Activated T-cell treated with anti-CD3 and anti-CD28 coated beads, Interleukin-2, amount 50 U/mL, for 4 hours (primary cell): Measurements from ENCODE around the gene MOB1A. TPM values are rescaled to one million over a fixed set of nuclear protein-coding genes. Genes with fewer than 3 reads are reported as not detected.

Source experiments
- ATAC-seq, 2 donors: fragments of 200-7000 bp; cut with Tn5 transposase; one replicate each; pipeline ENCODE4 v1.10.0; 2021
- DNase-seq: peaks from one replicate; pipeline ENCODE4 v3.0.0-alpha.2; 2020
- H3K27me3 Mint-ChIP-seq: one replicate; pipeline ENCODE4 v1.8.0; 2021; ENCODE audit warnings: low read depth, mixed read lengths
- H3K36me3 Mint-ChIP-seq: one replicate; pipeline ENCODE4 v1.8.0; 2022; ENCODE audit warnings: mixed read lengths; ENCODE audit not compliant: insufficient read depth
- H3K4me1 Mint-ChIP-seq: one replicate; pipeline ENCODE4 v1.8.0; 2021; ENCODE audit warnings: low read depth, mixed read lengths
- H3K4me3 Mint-ChIP-seq: one replicate; pipeline ENCODE4 v1.8.0; 2021; ENCODE audit warnings: mild to moderate bottlenecking, moderate library complexity, mixed read lengths
- H3K9me3 Mint-ChIP-seq: one replicate; pipeline ENCODE4 v1.8.0; 2021; ENCODE audit warnings: mixed read lengths
- total RNA-seq, 3 donors: library from RNA; stranded (reverse); gene quantifications; one replicate each; pipeline ENCODE4 v1.2.1, GENCODE V29; 2021

The MOB1A gene
- total RNA-seq, 3 donors from 2014 or later: 171 to 175 (median 173) TPM

DNA sequence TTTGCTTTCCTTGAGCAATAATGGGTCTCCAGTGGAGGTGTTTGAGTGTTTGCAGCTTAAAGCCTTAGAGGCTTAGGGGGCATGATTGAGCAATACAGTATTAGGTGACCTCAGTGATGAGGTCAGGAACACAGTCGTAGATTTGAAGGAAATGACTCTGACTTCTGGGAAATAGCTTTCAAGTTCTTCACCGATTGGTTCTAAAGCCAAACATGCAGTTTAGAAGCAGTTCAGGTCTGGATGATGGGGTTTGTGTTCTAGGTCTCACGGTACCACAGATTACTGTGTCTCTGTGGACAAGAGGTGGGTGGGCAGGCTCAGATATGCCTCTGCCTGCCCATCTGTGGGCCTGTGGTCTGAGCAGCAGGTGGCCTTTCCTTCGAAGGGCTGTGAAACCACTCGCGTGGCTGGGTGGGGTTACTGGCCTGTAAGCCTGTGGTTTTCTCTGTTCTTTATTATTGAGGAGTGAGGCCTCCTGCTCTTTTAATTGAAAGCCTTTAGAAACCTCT, 27.6 kb upstream of the MOB1A start:
- H3K9me3 Mint-ChIP-seq: no peaks in the 10 kb centered on the region
- DNase-seq (no peak), ATAC-seq (peak; percentile 82 to 83)
- peaks cover 66% of the 10 kb centered on the region for H3K4me1 Mint-ChIP-seq
- H3K36me3 Mint-ChIP-seq: peaks cover 45% of the 10 kb centered on the region
- H3K27me3 Mint-ChIP-seq: no peaks in the 10 kb centered on the region
- peak overlapping the region; percentile 73 for H3K4me3 Mint-ChIP-seq

DNA sequence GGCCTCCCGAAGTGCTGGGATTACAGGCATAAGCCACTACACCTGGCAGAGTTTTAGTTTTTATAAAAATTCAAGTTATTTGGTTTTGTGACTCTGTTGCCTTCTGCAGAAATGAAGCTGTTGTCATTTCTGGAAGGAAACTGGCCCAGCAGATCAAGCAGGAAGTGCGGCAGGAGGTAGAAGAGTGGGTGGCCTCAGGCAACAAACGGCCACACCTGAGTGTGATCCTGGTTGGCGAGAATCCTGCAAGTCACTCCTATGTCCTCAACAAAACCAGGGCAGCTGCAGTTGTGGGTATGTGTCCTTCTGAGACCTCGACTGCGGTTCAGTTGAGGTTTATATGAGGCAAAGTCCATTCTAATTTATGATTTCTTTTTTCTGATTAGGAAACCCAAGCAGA, 26.9 kb upstream of the MOB1A start:
- Mint-ChIP-seq H3K36me3 (peaks cover 48% of the 10 kb centered on the region), H3K9me3 (no peaks in the 10 kb centered on the region)

DNA sequence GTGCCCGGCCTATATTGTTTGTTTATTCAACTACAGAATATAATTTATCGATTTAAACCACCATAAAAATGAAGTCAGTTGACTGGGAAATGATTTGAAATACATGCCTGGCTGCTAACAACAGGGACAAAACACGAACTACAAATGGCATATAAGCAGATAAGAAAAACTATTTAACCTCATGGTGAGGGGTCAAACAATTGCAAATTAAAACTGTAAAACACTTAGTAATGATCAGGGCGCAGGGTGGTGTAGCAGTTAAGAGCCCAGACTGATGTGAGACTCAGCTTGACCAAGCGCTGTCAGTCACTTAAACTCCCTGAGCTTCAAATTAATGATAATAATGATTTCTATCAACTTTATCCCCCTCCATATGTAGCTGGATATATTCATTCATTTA, 26.4 kb upstream of the MOB1A start:
- no peak for DNase-seq
- Mint-ChIP-seq H3K27me3 (no peaks in the 10 kb centered on the region), H3K4me1 (peaks cover 73% of the 10 kb centered on the region), H3K36me3 (peaks cover 50% of the 10 kb centered on the region), H3K4me3 (peak overlapping the region; percentile 73), H3K9me3 (no peaks in the 10 kb centered on the region)
- no peak for ATAC-seq

More for the DNA sequence above, 26.9 kb upstream of the MOB1A start:
- Mint-ChIP-seq H3K4me1 (peaks cover 70% of the 10 kb centered on the region), H3K27me3 (no peaks in the 10 kb centered on the region), H3K4me3 (peak overlapping the region; percentile 73)
- peak; percentile 23 to 31 for ATAC-seq
- no peak for DNase-seq

GRCh38 chr2:74204436-74204835, 25.8 kb upstream of the MOB1A start:
- ATAC-seq (no peak), DNase-seq (no peak)
- H3K36me3 Mint-ChIP-seq: peaks cover 54% of the 10 kb centered on the region
- no peaks in the 10 kb centered on the region for H3K27me3 Mint-ChIP-seq
- H3K4me3 Mint-ChIP-seq: peak overlapping the region; percentile 38
- no peaks in the 10 kb centered on the region for H3K9me3 Mint-ChIP-seq
- peaks cover 70% of the 10 kb centered on the region for H3K4me1 Mint-ChIP-seq

DNA sequence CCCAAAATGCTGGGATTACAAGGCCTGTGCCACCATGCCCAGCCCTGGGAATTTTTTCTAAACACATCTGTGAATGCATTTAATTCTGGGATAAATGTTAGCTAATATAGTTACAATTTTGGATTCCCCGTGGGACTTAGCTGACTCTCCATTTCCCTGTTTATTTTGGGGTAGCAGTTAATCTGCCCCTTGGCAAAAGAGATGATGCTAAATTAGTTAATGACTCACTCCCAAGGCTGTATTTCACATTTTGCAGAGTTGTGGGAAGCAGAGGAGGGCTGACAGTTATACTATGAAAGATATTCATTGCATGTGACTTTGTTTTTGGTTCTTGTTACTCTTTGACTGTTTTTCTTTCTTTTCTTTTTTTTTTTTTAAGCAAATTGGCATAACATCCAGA, 22.9 kb upstream of the MOB1A start:
- no peak for ATAC-seq
- Mint-ChIP-seq H3K36me3 (peaks cover 44% of the 10 kb centered on the region), H3K27me3 (no peaks in the 10 kb centered on the region), H3K9me3 (no peaks in the 10 kb centered on the region), H3K4me1 (peaks cover 62% of the 10 kb centered on the region), H3K4me3 (peak overlapping the region; percentile 95)
- no peak for DNase-seq

DNA sequence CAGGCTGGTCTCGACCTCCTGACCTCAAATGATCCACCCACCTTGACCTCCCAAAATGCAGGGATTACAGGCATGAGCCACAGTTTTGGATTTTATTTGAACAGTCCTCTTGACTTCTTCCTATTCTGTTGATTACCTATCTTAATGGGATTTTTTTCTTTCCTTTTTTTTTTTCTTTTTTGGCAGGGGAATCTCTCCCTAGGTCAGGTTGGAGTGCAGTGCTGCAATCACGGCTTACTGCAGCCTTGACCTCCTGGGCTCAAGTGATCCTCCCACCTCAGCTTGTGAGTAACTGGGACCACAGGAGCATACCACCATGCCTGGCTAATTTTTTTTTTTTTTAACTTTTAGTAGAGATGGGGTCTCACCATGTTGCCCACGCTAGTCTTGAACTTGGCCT, 22.5 kb upstream of the MOB1A start:
- H3K9me3 Mint-ChIP-seq: no peaks in the 10 kb centered on the region
- DNase-seq: no peak
- peaks cover 40% of the 10 kb centered on the region for H3K36me3 Mint-ChIP-seq
- H3K27me3 Mint-ChIP-seq: no peaks in the 10 kb centered on the region
- H3K4me1 Mint-ChIP-seq: peaks cover 58% of the 10 kb centered on the region
- no peak for ATAC-seq
- peak overlapping the region; percentile 95 for H3K4me3 Mint-ChIP-seq

DNA sequence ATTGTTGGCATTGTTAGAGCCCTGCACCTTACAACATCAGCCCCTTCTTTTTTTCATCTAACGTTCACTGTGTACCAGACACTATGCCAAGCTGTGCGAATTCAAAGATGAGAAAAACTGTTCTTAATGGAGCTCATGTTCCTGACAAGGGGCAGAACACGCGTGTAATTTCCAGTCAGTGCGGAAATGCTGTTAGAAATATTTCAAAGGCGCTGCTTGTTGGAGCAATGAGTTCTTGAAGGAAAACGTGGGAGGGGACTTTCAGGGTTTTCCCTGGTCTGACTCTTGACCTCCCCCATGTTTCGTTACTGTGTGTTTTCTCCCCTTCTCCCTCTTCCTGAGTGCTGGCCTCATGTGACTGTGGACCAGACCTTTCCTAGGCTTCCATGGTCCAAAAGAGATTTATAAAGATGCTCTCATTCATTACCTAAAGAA, 21.2 kb upstream of the MOB1A start:
- no peak for ATAC-seq
- peak overlapping the region; percentile 95 for H3K4me3 Mint-ChIP-seq
- no peak for DNase-seq
- peaks cover 45% of the 10 kb centered on the region for H3K4me1 Mint-ChIP-seq
- H3K36me3 Mint-ChIP-seq: peaks cover 30% of the 10 kb centered on the region
- H3K9me3 Mint-ChIP-seq: no peaks in the 10 kb centered on the region
- H3K27me3 Mint-ChIP-seq: no peaks in the 10 kb centered on the region

DNA sequence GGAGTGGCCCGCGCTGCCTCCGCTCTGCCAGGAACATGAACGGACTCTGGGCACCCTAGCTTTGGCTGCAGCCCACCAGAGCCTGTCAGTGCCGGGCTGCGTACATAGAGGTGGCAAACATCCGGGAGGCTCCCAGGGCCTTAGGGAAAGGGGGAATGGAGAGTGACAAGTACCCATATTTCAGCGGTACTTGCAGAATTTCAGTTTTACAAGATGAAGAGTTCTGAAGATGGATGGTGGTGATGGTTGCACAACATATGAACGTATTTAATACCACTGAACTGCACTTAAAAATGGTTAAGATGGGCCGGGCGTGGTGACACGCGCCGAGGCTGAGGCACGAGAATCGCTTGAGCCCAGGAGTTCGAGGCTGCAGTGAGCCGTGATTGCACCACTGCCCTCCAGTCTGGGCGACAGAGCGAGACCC, 20.6 kb upstream of the MOB1A start:
- Mint-ChIP-seq H3K4me1 (peaks cover 39% of the 10 kb centered on the region), H3K36me3 (peaks cover 25% of the 10 kb centered on the region), H3K27me3 (no peaks in the 10 kb centered on the region), H3K9me3 (no peaks in the 10 kb centered on the region), H3K4me3 (peak overlapping the region; percentile 95)
- ATAC-seq (no peak), DNase-seq (no peak)

GRCh38 chr2:74198461-74199274, 20.0 kb upstream of the MOB1A start, which contains the start of gene MTHFD2:
MTHFD2 (plus strand) TSS chr2:74198615; CDS start chr2:74198642, 27 bp downstream.
- DNase-seq: peak; percentile 90

GRCh38 chr2:74198023-74198460, 19.4 kb upstream of the MOB1A start:
- DNase-seq (no peak), ATAC-seq (no peak)
- Mint-ChIP-seq H3K4me1 (peaks cover 29% of the 10 kb centered on the region), H3K27me3 (no peaks in the 10 kb centered on the region), H3K9me3 (no peaks in the 10 kb centered on the region), H3K4me3 (peak overlapping the region; percentile 95), H3K36me3 (peaks cover 22% of the 10 kb centered on the region)

More at GRCh38 chr2:74198461-74199274, 20.0 kb upstream of the MOB1A start, which contains the start of gene MTHFD2:
- ATAC-seq: peak; percentile 88 to 91
- Mint-ChIP-seq H3K4me3 (peak within 1 kb of the TSS; percentile 95), H3K36me3 (peaks cover 24% of the 10 kb centered on the region), H3K27me3 (no peaks in the 10 kb centered on the region), H3K4me1 (peaks cover 34% of the 10 kb centered on the region), H3K9me3 (no peaks in the 10 kb centered on the region)

DNA sequence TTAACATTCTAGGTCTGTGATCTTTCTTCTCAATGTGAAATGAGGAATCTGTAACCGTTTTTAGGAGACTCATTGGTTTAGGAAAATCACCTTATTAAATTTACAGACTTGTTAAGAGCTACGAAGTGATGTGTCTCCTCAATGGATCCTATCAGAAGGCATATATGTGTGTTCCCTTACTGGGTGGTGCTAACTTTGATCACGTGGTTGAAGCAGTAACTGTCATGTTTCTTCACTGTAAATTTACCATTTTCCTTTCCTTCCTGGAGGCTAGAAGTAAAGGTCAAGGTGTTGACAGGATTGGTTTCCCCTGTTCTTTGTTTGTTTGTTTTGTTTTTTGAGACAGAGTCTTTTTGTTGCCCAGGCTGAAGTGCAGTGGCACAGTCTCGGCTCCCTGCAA, 18.4 kb upstream of the MOB1A start:
- H3K36me3 Mint-ChIP-seq: peaks cover 22% of the 10 kb centered on the region
- H3K4me3 Mint-ChIP-seq: no peak overlapping the region
- ATAC-seq (no peak), DNase-seq (no peak)
- no peaks in the 10 kb centered on the region for H3K9me3 Mint-ChIP-seq
- H3K27me3 Mint-ChIP-seq: no peaks in the 10 kb centered on the region
- H3K4me1 Mint-ChIP-seq: peaks cover 24% of the 10 kb centered on the region

DNA sequence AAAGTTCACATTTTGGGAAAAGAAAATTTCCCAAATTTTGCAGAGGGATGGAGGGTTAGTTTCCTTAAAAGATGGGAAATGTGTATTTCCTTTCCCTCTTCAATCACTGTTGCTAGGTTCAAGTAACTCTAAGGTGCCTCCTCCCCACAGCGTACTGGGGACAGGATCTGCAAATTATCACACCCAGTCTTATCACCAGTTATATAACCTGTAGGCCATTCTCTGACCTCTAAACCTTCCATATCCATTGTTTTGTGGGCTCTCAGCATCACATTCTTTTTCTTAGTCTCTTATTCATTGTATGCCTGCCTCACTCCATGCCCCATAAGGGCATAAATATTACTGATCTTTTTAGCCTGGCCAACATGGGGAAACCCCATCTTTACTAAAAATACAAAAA, 16.1 kb upstream of the MOB1A start:
- Mint-ChIP-seq H3K4me1 (peaks cover 10% of the 10 kb centered on the region), H3K36me3 (peaks cover 9% of the 10 kb centered on the region), H3K4me3 (no peak overlapping the region), H3K9me3 (no peaks in the 10 kb centered on the region), H3K27me3 (no peaks in the 10 kb centered on the region)
- DNase-seq (no peak), ATAC-seq (no peak)

GRCh38 chr2:74191596-74192380, 13.1 kb upstream of the MOB1A start:
- ATAC-seq (no peak), DNase-seq (no peak)
- H3K4me1 Mint-ChIP-seq: no peaks in the 10 kb centered on the region
- no peaks in the 10 kb centered on the region for H3K36me3 Mint-ChIP-seq
- H3K9me3 Mint-ChIP-seq: no peaks in the 10 kb centered on the region
- H3K4me3 Mint-ChIP-seq: no peak overlapping the region
- H3K27me3 Mint-ChIP-seq: no peaks in the 10 kb centered on the region

- no peak overlapping the region for H3K4me3 Mint-ChIP-seq
- no peak for DNase-seq
- peaks cover 11% of the 10 kb centered on the region for H3K4me1 Mint-ChIP-seq
- no peaks in the 10 kb centered on the region for H3K36me3 Mint-ChIP-seq
- no peaks in the 10 kb centered on the region for H3K9me3 Mint-ChIP-seq
- no peaks in the 10 kb centered on the region for H3K27me3 Mint-ChIP-seq
- no peak for ATAC-seq
These were observed 10.0 kb upstream of the MOB1A start for GRCh38 chr2:74188696-74189095.
